ENCODE data around the gene RPTOR. TPM values are rescaled to one million over a fixed set of nuclear protein-coding genes. Genes with fewer than 3 reads are reported as not detected.

RPTOR gene
- total and polyA plus RNA-seq, 4 donors: 12.4 to 46.1 (median 29.7) TPM

DNA sequence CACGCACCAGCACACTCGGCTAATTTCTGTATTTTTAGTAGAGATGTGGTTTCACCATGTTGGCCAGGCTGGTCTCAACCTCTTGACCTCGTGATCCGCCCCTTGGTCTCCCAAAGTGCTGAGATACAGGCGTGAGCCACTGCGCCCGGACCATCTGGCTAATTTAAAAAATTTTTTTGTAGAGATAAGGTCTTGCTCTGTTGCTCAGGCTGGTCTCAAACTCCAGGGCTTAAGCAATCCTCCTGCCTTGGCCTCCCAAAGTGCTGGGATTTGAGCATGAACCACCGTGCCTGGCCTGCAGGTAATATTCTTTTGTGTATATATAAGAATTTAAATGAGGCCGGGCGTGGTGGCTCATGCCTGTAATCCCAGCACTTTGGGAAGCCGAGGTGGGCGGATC is 115.0 kb downstream of the RPTOR start:
- Histone ChIP-seq H3K9me3 (ENCODE audit: control insufficient read depth in 4 of 4, insufficient read depth in 3 of 4, low read length in 3 of 4) (peaks cover 0 to 7% (median under 1%) of the 10 kb centered on the region in 4 donors), H3K4me1 (ENCODE audit: control insufficient read depth in 5 of 5, insufficient read depth in 5 of 5, low read length in 5 of 5) (peaks cover 3 to 15% (median 14%) of the 10 kb centered on the region in 5 donors), H3K4me3 (no peak overlapping the region), H3K9ac (ENCODE audit: insufficient read depth in 1 of 2, low read length in 2 of 2) (no peak overlapping the region), H3K27ac (ENCODE audit: low read depth in 1 of 2, low read length in 1 of 2) (no peak overlapping the region), H3K36me3 (ENCODE audit: control insufficient read depth in 4 of 4, insufficient read depth in 4 of 4, low read length in 4 of 4) (no peaks in the 10 kb centered on the region), H3K27me3 (ENCODE audit: control insufficient read depth in 3 of 3, insufficient read depth in 3 of 3, low read length in 2 of 3) (no peaks in the 10 kb centered on the region)
- no peak for ATAC-seq (ENCODE audit: insufficient read depth, low FRiP score)
- 96 to 98% methylated on average over 12 of the region's 12 CpGs for WGBS, 2 donors
- DNase-seq: no peak
- TF ChIP-seq, protein P1, sequence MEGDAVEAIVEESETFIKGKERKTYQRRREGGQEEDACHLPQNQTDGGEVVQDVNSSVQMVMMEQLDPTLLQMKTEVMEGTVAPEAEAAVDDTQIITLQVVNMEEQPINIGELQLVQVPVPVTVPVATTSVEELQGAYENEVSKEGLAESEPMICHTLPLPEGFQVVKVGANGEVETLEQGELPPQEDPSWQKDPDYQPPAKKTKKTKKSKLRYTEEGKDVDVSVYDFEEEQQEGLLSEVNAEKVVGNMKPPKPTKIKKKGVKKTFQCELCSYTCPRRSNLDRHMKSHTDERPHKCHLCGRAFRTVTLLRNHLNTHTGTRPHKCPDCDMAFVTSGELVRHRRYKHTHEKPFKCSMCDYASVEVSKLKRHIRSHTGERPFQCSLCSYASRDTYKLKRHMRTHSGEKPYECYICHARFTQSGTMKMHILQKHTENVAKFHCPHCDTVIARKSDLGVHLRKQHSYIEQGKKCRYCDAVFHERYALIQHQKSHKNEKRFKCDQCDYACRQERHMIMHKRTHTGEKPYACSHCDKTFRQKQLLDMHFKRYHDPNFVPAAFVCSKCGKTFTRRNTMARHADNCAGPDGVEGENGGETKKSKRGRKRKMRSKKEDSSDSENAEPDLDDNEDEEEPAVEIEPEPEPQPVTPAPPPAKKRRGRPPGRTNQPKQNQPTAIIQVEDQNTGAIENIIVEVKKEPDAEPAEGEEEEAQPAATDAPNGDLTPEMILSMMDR (IDR thresholded peaks at IDR 0.05; ENCODE audit: control extremely low read depth, extremely low read depth): no peak

DNA sequence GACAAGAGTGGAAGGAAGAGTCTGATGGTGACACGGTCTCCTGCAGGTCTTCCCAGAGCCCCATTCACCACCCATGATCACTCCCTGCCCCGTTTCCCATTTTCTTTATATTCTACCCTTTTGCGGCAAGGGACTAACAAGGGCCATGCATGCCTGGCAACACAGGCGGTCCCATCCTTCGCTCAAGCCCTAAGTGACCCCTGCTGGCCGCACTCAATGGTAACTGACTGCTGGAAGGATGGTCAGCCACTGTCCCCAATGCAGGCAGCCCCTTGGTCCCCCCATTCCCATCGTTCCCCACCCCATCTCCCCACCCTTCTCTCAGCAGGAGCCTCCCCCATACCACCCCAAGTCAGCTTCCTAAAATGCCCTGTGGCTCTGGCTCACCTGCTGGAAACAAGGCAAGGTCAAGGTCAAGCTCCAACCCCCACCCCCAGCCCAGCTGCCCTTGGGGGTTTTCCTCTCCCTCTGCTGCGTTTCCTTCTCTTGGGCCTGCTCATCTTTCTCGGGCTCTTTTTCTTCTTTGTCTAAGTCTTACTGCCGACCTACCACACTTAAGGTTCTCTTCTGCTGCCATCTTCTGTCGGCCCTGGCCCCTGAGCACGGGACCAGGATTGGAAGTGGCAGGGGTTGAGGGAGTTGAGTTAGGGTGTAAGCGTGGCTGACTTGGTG is 116.0 kb downstream of the RPTOR start:
- H3K4me1 ChIP-seq (ENCODE audit: control insufficient read depth in 5 of 5, insufficient read depth in 5 of 5, low read length in 5 of 5): peaks cover 3 to 19% (median 14%) of the 10 kb centered on the region in 5 donors
- H3K9ac ChIP-seq (ENCODE audit: insufficient read depth in 1 of 2, low read length in 2 of 2): no peak overlapping the region
- no peak overlapping the region for H3K27ac ChIP-seq (ENCODE audit: low read depth in 1 of 2, low read length in 1 of 2)
- no peak for ATAC-seq (ENCODE audit: insufficient read depth, low FRiP score)
- DNase-seq: no peak
- TF ChIP-seq, protein P1 (IDR thresholded peaks at IDR 0.05; ENCODE audit: control extremely low read depth, extremely low read depth): no peak
- peaks cover 0 to 7% (median under 1%) of the 10 kb centered on the region in 4 donors for H3K9me3 ChIP-seq (ENCODE audit: control insufficient read depth in 4 of 4, insufficient read depth in 3 of 4, low read length in 3 of 4)
- 90 to 96% methylated on average over 13 of the region's 13 CpGs for WGBS, 2 donors
- no peak overlapping the region for H3K4me3 ChIP-seq
- no peaks in the 10 kb centered on the region for H3K27me3 ChIP-seq (ENCODE audit: control insufficient read depth in 3 of 3, insufficient read depth in 3 of 3, low read length in 2 of 3)
- H3K36me3 ChIP-seq (ENCODE audit: control insufficient read depth in 4 of 4, insufficient read depth in 4 of 4, low read length in 4 of 4): no peaks in the 10 kb centered on the region

DNA sequence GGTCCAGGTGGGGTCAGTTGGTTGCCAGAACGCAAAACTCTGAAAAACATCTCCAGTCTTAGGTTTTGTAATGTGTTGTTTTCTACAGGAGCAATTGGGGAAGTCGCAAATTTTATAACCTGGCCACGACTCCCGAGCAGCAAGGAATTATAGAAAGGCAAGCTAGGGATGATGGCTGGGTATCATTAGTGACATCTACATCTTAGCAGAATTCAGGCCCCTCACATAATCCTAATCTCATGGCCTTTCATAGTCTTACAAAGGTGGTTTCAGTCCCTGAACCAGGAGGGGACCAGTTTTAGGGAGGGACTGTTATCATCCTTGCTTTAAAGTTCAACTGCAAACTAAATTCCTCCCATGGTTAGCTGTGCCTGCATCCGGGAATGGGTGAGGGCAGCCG is 117.9 kb downstream of the RPTOR start:
- no peak overlapping the region for H3K4me3 ChIP-seq
- peaks cover 0 to 2% (median 0%) of the 10 kb centered on the region in 4 donors for H3K36me3 ChIP-seq (ENCODE audit: control insufficient read depth in 4 of 4, insufficient read depth in 4 of 4, low read length in 4 of 4)
- TF ChIP-seq, protein P1 (IDR thresholded peaks at IDR 0.05; ENCODE audit: control extremely low read depth, extremely low read depth): no peak
- ATAC-seq (ENCODE audit: insufficient read depth, low FRiP score): no peak
- H3K9me3 ChIP-seq (ENCODE audit: control insufficient read depth in 4 of 4, insufficient read depth in 3 of 4, low read length in 3 of 4): peaks cover 0 to 1% (median 0%) of the 10 kb centered on the region in 4 donors
- peaks cover 3 to 19% (median 14%) of the 10 kb centered on the region in 5 donors for H3K4me1 ChIP-seq (ENCODE audit: control insufficient read depth in 5 of 5, insufficient read depth in 5 of 5, low read length in 5 of 5)
- H3K27ac ChIP-seq (ENCODE audit: low read depth in 1 of 2, low read length in 1 of 2): no peak overlapping the region
- no peak overlapping the region for H3K9ac ChIP-seq (ENCODE audit: insufficient read depth in 1 of 2, low read length in 2 of 2)
- DNase-seq: no peak
- WGBS, 2 donors: 74 to 91% methylated on average over 6 of the region's 6 CpGs
- no peaks in the 10 kb centered on the region for H3K27me3 ChIP-seq (ENCODE audit: control insufficient read depth in 3 of 3, insufficient read depth in 3 of 3, low read length in 2 of 3)

Measured in lung (tissue), 12 donors.